Measurements from ENCODE around the gene PRCC.
A peak's percentile ranks its signal among the peaks of the same experiment; 100 is the strongest.
"Not testable (repeated sequence)": the region's sequence is repeated elsewhere in the genome, so short reads cannot be mapped to it uniquely, and the experiment has no call there.

Gene PRCC

DNA sequence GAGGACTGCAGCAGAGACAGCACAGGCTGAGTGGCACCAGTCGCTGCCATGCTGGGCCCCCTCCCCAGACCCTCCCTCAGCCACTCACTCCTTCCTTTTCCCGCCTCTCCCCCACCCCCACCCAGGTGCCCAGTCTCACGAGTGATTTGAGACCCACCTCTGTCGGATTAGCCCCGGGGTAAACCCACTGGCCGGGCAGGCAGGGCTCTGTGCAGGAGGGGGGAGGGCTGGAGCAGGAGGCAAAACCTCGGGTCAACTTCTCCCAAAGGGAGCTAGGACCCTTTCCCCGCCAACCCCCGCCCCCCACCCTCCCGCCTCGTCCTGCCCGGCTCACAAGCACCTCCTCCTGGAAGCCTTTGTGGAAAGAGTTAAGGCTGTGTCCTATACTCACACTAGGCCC lies 23.0 kb upstream of the PRCC start:
- no peak for DNase-seq (ENCODE audit: low spot score)

DNA sequence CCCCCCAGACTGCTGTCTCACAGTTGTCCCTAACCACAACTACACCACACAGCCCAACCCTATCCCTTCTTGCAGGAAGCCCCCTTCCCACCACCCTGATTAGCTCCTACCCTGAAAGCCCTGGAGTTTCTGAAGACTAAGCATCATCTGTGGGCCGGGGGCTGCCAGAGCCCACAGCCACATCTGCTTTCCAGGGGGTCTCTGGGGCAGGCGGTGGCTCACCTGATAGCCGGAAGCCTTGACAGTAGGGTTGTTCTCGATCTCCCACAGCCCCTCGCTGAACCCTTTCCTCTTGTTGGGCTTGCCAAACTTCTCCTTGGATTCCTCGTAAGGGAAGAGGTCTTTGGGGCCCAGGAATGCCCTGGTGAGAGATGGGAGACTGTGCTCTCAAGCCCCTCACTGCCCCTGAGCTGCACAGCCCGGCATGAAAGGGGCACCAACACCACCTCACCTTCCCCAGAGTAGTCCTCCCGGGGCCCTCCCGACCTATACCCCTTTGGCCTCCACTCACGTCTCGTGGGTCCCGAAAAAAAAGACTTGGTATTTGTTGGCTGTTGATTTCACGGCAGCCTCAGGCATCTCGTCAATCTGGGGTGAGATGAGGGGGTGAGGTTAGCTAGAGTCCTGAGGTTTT lies 22.4 kb upstream of the PRCC start:
- no peak for DNase-seq (ENCODE audit: low spot score)

DNA sequence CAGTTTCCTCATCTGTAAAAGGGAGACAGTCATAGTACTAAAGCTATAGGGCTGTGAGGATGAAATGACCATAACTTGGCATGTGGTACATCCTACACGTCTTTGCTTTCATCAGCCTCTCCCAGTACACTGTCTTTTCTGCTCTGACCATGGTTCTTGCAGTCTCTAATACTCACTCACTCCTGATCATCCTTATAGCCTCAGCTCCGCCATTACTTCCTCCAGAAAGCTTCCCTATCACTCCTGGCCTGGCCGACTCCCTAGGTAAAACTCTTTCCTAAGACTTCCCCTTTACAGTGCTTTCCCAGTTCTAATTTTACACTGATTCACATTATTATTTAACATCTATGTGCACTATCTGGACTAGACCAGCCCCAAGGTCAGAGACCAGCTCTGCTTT lies 21.5 kb upstream of the PRCC start:
- DNase-seq (ENCODE audit: low spot score), result no peak

DNA sequence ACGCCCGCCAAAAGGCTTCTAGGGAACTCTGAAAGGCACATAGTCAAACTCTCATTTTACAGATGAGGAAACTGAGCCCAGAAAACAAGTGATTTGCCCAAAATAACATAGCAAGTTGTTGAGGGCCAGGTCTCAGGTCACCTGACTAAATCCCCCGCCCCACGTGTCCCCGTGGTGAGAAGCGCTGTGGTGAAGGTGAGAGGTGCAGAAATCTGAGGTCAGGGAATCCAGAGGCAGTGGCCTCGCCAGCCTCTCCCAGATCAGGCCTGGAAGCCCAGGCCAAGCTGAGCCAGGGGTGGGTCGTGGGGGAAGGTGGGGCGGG lies 21.0 kb upstream of the PRCC start:
- DNase-seq (ENCODE audit: low spot score), result no peak

DNA sequence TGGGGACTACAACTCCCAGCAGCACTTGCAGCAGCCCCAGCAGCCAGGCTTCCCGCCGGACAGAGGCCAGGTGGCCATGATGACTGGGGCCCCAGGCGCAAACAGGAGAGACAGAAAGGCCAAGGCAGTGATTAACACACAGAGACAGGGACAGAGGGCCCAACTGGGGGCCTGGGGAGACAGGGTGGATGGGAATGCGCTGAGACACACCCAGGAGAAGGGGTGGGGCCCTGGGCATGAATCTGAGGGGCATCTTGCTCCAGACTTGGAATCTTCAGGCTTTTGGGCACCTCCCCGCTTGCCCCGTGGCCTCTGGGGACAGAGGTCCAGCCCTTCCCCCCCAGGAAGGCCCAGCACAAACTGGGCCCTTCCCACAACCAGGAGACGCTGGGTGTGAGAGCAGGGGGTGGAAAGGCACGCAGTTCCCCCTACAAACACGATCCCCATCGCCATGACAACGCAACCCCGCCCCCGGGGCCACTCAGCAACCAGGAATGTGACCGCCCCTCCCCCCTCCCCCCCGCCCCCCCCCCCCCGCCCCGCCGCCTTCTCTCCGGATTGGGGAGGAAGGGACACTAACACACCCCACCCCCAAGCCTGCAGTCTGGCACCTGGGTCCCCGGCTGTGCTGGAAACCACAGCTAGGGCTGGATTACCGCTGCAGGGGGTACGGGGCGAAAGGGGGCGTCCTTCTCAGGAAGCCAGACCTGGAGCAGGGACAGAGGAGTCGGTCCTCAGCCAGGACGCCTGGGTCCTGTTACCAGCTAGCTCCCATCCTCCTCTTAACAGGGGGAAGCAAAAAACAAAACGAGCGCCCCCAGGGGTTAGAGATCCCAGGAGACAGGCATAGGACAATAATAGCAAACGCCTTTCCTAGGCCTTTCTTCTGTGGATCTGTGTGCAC lies 20.4 kb upstream of the PRCC start:
- peak; percentile 81 for DNase-seq (ENCODE audit: low spot score)

DNA sequence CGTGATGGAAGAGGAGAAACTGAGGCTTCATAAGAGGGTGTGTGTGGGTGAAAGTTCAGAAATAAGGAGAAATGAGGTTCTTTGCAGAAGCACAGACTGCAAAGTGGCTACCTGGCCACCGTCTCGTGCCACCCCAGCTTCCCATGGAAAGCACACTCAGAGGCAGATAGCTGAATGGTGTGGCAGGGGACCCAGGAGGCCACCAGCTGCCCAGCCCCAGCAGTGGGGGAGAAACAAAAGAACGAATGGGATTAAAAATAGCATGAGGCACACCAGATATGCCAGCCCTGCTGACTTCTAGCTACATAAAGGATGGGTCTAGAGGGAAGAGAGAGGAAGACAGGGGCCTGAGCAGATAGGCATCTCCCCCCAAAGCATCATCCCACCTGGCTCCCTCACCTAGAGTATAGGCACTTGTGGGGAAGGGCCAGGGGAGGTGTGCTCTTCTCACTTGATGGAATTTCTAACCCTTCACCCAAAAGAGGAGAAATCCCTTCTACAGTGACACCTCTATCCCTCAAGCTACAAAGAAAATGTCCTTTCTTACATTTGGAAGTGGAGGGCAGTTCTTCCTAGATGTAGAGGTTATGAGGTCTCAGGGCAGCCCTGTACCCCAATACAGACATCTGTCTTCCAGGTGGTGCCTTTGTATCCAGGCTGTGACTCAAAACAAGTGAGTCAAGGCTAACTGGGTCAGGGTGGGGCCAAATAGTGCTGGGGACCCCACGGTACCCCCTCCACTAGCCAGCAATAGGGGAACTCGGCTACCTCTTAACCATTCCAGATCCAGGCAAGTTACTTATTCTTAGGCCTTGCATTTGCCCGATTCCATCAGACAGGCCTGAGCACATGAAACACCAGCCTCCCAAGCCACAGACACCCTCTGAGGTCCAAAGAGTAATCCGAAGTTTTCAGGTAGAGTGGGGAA lies 19.3 kb upstream of the PRCC start:
- no peak for DNase-seq (ENCODE audit: low spot score)

DNA sequence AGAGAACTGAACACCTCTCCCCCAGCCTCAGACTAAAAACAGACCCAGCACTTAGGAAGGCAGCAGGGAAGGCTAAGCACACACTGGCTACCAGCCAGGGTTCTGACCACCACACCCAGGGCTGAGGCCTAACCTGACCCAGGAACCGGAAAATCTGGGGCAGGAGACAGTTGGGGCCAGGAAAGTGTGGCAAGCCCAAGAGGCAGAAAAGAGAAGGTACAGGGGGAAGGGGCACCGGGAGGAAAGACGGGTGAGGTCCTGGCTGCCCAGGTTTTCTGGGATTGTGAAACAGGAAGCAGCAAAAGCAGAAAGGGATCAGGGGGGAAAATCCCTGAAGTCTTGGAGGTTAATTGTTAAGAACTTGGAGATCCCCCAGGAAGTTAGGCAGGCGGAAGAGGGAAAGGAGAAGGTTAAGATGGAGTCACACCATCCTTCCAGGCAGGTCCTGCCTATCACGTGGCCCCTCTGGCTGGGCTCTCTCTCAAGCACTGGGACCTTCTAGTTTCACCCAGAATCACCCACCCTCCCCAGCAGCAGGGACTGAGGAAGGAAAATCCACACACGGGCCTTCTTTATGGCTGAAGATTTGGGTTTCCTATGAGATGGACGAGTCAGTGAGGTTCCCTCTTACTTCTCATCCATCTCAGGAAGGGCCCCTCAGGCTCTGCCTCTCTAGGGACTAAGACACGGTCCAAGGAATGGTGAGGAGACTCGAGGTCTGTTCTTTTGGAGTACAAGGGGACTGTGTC lies 18.5 kb upstream of the PRCC start:
- DNase-seq (ENCODE audit: low spot score), result peak; percentile 52

DNA sequence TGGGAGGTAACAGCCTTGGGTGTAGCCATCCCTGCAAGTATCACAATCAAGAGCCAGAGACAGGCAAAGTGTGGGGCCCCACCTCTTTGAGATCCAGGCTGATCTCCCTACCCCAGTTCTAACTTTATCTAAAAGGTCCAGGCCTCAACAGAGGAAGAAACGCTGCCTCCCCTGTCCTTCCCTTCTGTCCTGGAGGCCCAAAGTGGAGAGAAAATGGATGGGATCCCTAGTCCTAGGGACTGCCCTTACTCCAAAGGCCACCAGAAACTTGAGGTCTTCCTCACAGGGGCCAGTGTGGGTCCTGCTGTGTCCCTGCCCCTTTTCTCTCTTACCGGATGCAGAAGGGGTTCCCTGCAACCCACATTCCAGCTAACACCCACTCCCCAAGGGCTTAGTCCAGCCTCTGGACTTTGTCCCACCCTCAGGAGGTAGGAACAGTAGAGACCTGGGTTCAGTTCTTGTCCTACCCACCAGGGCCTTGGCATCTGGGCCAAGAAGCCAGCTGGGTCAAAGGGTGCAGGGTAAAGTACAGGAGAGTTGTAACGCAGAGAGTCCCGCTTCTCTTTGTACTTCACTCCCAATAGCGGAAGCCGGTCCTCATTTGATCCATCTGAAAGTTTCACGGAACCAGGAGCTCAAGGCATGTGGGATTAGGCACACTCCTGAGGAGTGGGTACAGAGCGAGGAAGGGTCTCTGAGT lies 17.8 kb upstream of the PRCC start:
- no peak for DNase-seq (ENCODE audit: low spot score)

DNA sequence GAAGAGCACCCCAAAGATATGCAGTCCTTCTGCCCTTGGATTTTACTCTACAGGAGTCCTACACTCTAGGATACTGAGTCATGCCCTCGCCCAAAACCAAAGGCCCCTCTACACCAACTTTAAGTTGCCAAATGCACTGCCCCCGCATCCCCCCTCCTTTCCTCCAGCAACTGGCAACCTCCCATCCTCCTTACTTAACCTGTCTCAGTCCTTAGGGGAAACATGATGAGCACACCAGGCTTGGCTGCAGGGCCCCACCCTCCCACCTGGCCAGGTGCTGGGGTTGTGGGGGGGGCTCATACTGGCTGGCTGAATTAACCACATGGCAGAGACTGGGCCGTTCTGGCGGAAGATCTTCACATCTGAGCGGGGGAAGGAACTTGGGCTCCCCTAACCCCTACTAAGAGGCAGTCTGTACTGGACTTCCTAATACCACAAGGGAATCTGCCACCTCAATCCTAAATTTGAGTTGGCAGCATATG lies 17.1 kb upstream of the PRCC start:
- no peak for DNase-seq (ENCODE audit: low spot score)

DNA sequence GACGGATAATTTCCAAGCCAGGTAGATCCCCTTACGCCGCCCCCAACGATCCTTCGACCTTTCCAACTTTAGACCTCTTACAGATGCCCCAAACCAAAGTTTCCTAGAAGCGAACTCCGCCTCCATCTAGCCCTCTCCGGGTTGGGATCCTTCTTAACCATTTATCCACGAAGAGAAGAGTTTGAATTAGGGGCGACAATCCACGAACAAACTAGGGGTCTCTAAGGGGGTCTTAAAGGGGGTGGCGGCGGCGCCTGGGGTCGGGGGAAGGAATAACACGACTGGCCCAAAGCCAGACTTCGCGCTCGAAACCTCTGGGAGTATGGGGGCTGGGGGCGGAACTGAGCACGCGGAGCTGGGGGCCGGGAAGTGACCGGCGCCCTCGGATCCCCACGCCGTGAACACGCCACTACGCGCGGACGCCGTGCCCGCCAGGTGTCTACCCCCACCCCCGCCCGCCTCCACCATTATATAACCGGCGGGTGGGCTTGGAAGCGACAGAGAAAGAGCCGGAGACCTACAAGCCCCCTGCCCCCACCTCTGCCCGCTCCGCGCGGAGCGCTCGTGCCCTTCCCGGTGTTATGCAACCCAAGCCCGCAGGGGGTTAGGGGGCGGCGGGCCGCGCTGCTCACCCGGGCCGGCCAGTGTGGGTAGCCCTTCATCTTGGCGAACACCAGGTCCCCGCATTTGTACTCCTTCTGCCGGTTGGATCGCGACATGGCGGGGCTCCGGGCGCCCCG lies 16.5 kb upstream of the PRCC start:
- DNase-seq (ENCODE audit: low spot score), result peak; percentile 51

DNA sequence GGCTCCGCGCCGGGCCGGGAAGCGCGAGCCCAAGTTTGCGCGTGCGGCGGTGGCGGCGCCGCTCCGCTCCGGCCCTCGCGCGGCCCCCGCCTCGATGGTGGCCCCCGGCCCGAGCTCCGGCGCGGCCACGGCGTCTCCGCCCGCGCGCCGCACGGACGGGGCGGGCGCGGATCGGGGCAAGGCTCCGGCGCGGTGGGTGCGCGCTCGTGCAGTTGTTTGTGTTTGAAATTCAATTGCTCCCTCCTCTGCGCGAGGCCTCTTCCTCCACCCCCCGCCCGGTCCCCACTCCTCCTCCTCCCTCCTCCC lies 15.9 kb upstream of the PRCC start, which contains the start of gene HDGF:
Gene HDGF (minus strand): TSS at position 225 of the 306 bp plus-strand sequence. CDS start 246 bp downstream, outside the sequence.
- DNase-seq (ENCODE audit: low spot score), result no peak

DNA sequence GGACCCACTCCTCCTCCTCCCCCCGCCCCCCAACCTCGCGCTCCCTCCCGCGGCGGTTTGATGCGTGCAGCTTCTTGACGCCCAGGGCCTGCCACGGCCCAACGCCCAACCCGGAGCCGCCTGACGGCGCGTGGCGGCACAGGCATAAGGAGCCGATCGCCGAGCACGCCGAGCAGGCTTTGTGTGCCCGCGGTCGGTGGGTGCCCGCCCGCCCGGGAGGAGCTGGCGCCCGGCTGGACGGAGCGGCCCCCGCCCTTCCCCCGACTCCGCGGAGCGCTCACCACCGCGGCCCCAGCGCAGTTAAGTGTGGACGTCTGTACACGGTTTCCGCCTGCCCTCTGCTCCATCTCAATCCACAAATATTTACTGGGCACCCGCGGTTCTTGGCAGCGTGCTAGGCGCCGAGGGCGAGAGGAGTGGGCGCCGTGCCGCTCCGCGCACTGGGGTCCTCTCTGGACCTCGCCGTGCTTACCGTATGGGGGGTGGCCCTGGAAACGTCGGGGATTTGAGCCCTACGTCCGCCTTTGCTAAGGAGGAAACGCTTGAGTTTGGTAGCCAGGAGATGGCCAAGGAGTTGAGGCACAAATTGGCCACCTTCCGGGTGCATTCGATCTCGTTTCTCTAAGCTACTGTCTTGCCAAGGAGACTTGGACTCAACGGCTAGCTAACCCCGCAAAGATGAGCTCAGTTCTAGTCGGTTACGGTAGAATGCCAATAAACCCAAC lies 15.4 kb upstream of the PRCC start:
- peak; percentile 98 for DNase-seq (ENCODE audit: low spot score)

DNA sequence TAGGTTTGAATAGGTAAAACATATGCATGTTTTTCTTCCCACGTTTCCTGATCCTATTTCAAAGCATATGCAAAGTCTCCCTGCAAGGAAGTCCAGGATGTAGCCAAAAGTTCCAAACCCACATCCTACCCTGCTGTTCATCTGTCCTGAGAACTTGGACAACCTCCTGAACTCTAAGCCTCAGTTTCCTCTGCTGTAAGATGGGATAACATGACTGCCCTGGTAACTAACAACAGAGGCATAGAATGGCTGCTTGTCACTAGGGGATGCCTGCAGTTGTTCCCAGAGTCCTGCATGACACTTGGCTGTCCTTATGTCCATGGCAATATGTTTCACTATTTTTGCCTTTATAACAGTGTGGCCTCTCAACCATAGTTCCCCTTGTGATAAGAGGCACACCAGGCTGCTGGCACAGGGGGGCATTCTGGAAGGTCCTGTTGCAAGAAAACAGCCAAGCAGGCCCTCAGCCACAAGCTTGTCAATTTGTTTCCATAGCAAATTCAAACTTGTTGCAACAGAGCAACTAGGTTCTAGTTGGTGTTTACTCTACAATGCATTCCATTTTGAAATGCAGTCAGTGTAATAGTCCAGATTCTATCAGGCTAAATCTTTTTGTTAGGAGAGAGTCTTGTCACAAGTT lies 14.4 kb upstream of the PRCC start:
- DNase-seq (ENCODE audit: low spot score), result no peak

DNA sequence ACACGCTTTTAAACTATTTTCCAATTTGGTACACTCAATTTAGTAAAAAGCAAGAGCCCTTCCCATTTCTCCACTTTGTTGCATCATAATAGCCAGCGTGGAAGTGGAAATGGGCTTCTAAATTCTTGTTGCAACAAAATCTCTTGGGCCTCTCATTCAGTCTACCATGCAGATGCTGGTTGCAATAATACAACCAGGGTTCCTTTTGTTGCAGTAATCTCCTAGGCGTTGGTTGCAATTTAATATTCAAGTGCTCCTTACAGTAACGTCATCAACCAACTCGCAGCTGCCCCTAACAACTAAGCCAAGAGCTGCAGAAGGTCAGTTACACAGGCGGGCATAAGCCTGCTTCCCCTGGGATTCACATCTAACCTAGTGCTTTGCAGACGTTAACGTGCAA lies 13.1 kb upstream of the PRCC start:
- DNase-seq (ENCODE audit: low spot score), result no peak

DNA sequence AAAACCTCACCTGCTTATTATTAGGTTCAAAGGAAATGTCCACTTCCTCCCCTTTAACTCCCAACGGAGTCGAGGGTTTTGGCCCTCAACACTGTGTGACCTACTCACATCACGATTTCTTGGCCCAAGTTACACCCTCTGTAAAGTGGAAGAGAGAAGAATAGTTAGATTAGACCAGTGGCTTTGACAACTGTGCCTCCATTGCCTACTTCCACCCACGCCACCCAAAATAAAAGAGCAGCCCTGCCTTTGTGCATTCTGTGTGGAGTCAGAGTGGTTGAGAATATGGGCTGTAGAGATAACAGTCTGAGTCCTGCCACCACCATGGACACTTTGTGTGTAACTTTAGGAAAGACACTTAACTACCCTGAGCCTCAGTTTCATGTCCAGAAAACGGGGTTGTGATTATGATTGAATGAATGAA lies 11.8 kb upstream of the PRCC start:
- DNase-seq (ENCODE audit: low spot score), result no peak

DNA sequence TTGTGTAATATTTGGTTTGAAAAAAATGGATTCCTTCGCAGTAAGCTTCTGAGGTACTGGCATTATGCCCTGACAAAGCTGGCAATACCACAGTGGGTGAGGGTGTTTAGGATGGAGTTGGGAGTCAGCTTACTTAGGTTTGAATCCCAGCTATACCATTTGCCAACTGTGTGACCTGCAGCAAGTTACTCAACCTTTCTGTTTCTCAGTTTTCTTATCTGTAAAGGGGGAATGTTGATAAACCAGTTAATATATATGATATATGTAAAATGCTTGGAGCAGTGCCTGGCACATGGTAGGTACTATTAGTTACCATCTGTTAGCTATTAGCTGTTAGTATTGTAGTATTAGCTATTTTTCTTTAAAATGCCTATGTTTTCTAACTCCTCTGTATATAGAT lies 11.0 kb upstream of the PRCC start:
- DNase-seq (ENCODE audit: low spot score), result no peak

DNA sequence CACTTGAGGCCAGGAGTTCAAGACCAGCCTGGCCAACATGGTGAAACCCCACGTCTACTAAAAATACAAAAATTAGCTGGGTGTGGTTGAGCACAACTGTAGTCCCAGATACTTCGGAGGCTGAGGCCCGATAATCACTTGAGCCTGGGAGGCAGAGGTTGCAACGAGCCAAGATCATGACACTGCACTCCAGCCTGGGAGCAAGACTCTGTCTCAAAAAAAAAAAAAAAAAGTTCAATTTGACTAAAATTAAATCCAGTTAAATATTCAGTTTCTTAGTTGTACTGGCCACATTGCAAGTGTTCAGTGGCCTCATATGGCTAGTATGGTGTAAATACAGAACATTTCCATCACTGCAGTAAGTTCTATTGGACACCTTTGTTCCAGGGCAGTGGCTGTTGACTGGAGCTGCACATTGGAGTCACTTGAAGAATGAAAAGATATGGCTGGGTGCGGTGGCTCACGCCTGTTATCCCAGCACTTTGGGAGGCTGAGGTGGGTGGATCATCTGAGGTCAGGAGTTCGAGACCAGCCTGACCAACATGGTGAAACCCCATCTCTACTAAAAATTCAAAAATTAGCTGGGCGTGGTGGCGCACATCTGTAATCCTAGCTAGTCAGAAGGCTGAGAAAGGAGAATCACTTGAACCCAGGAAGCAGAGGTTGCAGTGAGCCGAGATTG lies 9.6 kb upstream of the PRCC start:
- DNase-seq (ENCODE audit: low spot score), result not testable (repeated sequence)

DNA sequence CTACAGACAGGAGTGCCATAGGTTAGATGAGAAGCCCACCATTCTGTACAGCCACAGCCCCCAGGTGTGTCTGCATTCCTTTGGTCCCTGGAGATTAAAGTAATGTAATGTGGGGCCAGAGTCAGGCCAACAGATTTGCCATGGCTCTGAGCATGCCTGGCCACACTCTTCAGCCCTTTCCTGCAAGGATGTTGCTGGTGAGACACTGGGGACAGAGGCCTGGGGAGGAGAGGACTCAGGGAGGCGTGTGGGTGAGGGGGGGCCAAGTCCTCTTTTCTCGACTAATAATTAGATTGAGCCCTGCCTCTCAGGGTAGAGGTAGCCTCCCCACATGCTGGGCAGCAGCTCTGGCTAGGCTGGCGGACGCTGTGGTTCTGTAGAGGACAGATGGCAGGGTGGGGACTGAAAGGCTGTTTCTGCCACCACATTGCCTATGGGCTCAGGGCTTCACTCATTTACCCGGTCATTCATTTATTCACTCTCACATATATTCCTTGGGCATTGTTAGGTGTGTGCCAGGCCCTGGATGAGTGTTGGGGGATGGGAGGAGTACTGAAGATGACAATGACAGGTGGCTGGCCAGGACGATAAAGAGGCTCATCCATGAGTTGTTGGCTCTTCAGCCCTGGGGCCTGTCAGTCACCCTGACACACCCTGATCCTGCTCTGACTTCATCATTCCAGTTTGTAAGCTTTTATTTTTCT lies 7.1 kb upstream of the PRCC start:
- no peak for DNase-seq (ENCODE audit: low spot score)
